Suprapubic skin (tissue), 4 donors: ENCODE data around the gene METTL15.

ENCODE experiments used
- EP300 ChIP-seq: sonication (generic); formaldehyde crosslinking; IDR thresholded peaks from one replicate; pipeline ENCODE4 v1.6.1; 2017; ENCODE audit warnings: antibody characterized with exemption
- POLR2AphosphoS5 ChIP-seq, 3 donors: sonication (generic); formaldehyde crosslinking; IDR thresholded peaks; one replicate each; pipeline ENCODE4 v1.6.1; 2017; ENCODE audit warnings: antibody characterized with exemption in 3 of 3
- TF ChIP-seq, protein P1 (sequence below), 2 donors: fragments of 200-600 bp in 1 of 2; fragments of 450-650 bp in 1 of 2; sonication (generic) in 1 of 2; IDR thresholded peaks; one replicate each; pipeline ENCODE4 v1.5.1; 2016 to 2019; ENCODE audit warnings: antibody characterized with exemption in 2 of 2, mild to moderate bottlenecking in 1 of 2, moderate library complexity in 1 of 2

DNA sequence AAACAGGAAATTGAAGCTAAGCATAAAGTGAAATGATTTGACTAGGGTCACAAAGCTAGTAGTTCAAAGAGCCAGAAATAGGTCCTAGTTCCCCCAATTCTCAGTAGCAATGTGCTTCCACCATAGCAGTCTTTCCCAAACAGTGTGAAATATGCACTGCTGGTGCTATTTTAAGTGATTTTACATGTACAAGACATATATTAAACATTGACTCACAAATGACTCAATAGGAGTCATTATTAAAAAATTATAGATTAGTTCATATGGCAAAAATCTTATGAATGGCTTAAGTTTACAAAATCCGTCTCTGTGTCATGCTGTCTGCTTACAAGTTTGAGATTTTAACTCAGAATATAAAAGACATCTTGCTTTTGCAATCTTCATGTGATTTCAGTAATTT, 21.6 kb upstream of the METTL15 start:
- no peak for TF ChIP-seq EP300
- TF ChIP-seq, protein P1, sequence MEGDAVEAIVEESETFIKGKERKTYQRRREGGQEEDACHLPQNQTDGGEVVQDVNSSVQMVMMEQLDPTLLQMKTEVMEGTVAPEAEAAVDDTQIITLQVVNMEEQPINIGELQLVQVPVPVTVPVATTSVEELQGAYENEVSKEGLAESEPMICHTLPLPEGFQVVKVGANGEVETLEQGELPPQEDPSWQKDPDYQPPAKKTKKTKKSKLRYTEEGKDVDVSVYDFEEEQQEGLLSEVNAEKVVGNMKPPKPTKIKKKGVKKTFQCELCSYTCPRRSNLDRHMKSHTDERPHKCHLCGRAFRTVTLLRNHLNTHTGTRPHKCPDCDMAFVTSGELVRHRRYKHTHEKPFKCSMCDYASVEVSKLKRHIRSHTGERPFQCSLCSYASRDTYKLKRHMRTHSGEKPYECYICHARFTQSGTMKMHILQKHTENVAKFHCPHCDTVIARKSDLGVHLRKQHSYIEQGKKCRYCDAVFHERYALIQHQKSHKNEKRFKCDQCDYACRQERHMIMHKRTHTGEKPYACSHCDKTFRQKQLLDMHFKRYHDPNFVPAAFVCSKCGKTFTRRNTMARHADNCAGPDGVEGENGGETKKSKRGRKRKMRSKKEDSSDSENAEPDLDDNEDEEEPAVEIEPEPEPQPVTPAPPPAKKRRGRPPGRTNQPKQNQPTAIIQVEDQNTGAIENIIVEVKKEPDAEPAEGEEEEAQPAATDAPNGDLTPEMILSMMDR (IDR thresholded peaks at IDR 0.05), result no peak
- no peak for TF ChIP-seq POLR2AphosphoS5 (IDR thresholded peaks at IDR 0.05)
